Kidney glomerular epithelial cell (primary cell): ENCODE data around the gene CRTC3.
"Not testable (repeated sequence)": the region's sequence is repeated elsewhere in the genome, so short reads cannot be mapped to it uniquely, and the experiment has no call there.

Source experiments
- DNase-seq: peaks from one replicate; lab custom pipeline; 2025; lab: John Stamatoyannopoulos, UW

The CRTC3 gene

DNA sequence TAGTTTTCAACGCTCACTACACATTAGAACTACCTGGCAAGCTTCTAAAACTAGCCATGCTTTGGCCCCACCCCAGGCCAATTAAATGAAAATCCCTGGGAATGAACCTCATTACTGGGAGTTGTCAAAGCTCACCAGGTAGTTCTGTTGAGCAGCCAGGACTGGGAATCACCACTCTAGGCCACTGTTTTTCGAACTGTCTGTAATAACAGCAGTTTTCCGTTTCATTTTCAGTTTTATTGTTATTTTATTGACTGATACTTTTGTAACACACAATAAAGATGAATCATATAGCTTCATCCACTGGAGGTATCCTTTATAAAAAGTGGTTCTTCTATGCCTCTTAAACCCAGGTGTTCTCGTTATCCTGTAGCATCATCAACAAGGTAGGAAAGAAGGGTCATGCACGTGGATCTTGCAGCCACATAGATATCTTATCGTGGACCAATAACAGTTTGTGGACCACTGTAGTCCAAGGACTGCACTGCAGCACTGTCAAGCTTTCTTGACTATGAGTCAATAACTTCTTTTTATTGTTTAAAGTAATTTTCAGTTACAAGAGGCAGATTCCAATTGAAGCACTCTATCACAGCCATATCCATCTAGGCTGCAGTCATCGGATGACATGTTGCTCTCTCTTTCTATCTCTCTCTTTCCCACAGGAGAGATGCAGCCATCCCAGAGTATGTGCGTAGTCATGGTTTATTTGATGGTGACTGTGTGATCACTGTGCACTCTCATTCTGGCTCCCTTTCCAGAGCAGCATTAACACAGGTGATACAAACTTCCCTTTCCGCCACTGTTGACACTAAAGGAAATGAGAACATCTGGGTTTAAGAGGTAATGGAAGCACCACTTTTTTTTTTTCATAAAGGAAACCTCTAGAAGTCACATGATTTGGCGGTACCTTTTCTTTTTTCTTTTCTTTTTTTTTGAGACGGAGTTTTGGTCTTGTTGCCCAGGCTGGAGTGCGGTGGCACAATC, 148.4 kb downstream of the CRTC3 start:
- no peak for DNase-seq

DNA sequence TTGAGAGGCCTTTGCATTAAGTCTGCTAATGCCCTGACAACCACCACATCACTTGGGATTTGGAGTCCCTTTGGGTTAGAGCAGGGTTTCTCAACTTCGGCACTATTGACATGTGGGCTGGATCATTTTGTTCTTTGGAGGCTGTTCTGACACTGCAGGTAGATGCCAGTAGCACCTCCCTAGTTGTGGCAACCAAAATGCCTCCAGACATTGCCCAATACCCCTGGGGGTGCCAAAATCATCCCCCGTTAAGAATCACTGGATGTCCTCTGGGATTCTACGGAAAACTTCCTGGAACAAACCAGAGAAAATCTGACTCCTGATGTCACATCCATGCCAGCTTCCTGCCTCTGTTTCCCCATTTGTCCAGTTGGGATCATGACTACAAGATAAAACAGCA, 150.2 kb downstream of the CRTC3 start:
- DNase-seq: no peak

- peak; percentile 28 for DNase-seq
Observed at GRCh38 chr15:90680371-90680935, 150.7 kb downstream of the CRTC3 start.

- no peak for DNase-seq
Observed at GRCh38 chr15:90681056-90681455, 151.3 kb downstream of the CRTC3 start.

- DNase-seq: peak; percentile 19
Observed at GRCh38 chr15:90681480-90681879, 151.8 kb downstream of the CRTC3 start.

- no peak for DNase-seq
Observed at GRCh38 chr15:90683371-90683770, 153.6 kb downstream of the CRTC3 start.

DNA sequence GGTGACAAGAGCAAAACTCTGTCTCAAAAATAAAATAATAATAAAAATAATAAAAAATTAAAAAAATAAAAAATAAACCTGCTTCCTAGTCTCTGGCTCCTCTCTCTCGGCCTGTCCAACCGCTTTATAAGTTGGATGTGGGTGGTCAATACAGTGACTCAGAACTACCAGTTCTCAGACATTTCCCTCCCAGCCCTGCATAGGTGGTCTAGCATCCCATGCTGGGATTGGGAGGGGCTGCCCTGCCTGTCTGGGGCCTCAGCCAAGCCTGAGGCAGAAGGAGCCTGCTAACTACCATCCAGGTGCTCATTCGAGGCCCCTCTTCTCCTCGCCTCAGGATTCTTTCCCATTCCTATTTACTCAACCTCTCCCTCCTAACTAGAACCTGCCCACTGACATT, 154.2 kb downstream of the CRTC3 start:
- DNase-seq: no peak

GRCh38 chr15:90684281-90684680, 154.6 kb downstream of the CRTC3 start:
- no peak for DNase-seq

DNA sequence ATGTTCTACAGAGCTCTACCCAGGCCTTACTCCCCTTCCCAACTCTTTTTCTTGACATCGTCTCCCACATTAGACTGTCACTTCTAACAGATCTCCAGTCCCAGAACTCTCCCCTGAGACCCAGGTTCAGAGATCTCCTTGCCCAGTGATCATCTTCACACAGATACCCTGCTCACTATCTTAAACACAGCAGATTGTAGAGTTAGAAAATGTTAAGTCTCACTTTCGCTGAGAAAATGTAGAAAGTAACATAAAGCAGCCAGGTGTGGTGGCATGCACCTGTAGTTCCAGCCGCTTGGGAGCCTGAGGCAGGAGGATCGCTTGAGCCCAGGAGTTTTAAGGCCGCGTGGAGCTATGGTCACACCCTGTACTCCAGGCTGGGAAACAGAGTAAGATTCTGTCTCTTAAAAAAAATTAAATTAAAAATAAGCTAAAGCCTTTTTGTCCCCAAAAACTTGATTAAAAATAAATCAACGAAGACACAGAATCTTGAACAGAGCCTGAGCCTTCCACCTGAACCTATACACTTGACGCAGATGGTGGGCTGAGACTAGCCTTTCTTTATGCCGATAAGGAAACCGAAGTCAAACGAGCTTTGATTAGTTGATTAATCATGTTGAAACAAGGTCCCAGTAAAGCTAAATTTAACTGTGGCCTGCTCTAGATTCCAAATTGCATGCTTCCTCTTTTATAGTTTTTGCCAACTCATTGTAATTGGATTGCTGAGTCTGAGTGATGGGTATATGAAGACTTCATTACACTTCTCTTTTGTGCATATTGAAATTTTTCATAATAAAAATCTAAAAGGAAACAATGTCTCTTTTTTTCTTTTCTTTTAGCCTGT, 156.1 kb downstream of the CRTC3 start:
- no peak for DNase-seq

- DNase-seq: no peak
Observed at GRCh38 chr15:90686435-90687218, 156.9 kb downstream of the CRTC3 start.

DNA sequence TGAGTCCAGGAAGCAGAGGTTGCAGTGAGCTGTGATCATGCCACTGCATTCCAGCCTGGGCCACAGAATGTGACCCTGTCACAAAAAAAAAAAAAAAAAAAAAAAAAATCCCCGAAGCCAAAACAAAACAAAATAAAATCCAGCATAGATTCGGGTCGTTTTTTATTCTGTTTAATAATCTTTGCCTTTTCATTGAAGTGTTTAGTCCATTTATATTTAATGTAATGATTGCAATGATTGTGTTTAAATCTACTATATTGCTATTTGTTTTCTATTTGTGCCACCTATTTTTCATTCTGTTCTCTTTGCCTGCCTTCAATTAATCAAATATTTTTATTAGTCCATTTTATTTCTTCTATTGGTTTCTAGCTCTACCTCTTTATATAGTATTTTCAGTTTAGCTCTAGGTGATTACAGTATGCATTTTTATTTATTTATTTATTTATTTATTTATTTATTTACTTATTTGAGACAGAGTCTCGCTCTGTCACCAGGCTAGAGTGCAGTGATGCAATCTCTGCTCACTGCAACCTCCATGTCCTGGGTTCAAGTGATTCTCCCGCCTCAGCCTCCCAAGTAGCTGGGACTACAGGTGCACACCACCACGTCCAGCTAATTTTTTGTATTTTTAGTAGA, 159.7 kb downstream of the CRTC3 start:
- DNase-seq: not testable (repeated sequence)

DNA sequence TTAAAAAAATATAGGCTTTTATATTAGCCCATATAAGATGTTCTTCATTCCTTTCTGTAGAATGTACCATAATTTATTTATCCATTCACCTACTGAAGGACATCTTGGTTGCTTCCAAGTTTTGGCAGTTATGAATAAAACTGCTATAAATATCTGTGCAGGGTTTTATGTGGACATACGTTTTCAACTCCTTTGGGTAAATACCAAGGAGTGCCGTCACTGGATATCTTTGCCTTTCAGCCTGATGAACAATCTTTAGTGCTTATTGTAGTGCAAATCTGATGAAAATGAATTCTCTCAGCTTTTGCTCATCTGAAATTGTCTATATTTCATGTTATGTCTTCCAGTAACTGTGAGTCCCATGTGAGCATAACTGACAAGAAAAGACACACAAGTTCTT, 160.9 kb downstream of the CRTC3 start:
- DNase-seq: no peak

- DNase-seq: no peak
Observed at GRCh38 chr15:90691369-90691768, 161.6 kb downstream of the CRTC3 start.

DNA sequence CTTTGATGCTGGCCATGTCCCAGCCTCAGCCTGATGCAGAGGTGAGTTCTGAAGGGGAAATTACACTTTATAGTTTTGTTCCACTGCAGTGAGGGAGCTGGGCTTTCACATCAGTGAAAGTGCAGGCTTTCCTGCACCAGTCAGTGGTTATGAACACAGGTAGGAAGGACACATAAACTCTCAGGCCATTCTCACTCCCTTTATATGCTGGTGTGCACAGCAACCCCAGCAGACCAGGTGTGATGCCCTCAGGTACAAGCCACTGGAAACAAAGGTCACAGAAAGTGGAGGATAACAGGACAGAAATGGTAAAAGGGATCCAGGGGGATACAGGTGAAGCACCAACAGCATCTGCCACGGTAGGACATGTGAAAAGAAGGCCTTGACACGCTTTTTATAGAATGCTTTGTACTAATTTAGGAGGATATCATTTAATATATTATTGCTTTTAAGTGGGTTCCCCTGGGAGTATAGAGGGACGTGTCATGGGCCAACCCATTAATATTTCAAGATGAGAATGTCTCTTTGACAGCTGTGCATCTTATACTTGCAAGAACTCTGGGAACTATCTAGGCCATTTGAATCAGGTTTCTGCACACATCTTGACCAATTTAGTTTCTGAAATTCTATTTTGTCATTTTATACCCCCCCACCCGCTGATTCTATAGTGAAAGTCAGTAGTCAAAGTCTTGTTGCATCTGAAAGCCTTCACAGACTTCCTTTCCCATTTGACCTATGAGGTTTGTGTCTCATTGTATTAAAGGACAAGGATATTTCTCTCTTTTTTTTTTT, 162.5 kb downstream of the CRTC3 start:
- no peak for DNase-seq
